ENCODE results near the gene CTRL. TPM values are rescaled to one million over a fixed set of nuclear protein-coding genes. Genes with fewer than 3 reads are reported as not detected.
"Not testable (repeated sequence)": the region's sequence is repeated elsewhere in the genome, so short reads cannot be mapped to it uniquely, and the experiment has no call there.

CTRL gene
- total and polyA plus RNA-seq, 4 donors: 0.09 to 5.0 (median 0.30) TPM

GRCh38 chr16:67975321-67976105, 43.9 kb upstream of the CTRL start:
- no peak for TF ChIP-seq RAD21 (IDR thresholded peaks at IDR 0.05)
- no peak for TF ChIP-seq GABPA (IDR thresholded peaks at IDR 0.05 in 1 of 2, conservative IDR thresholded peaks at IDR 0.05 in 1 of 2)

GRCh38 chr16:67972285-67972684, 40.6 kb upstream of the CTRL start:
- H3K27me3 ChIP-seq (ENCODE audit: control insufficient read depth in 4 of 4, insufficient read depth in 4 of 4, low read length in 3 of 4); H3K27ac ChIP-seq (ENCODE audit: low read depth in 1 of 2, low read length in 2 of 2); H3K4me3 ChIP-seq (ENCODE audit: low read depth in 1 of 3, low read length in 3 of 3); DNase-seq (ENCODE audit: low spot score); H3K36me3 ChIP-seq (ENCODE audit: control insufficient read depth in 4 of 4, insufficient read depth in 3 of 4, low read depth in 1 of 4, low read length in 3 of 4); H3K9me3 ChIP-seq (ENCODE audit: control insufficient read depth in 4 of 4, low read length in 3 of 4); H3K9ac ChIP-seq (ENCODE audit: low read depth in 1 of 2, low read length in 2 of 2): not testable (repeated sequence)
- H3K4me1 ChIP-seq (ENCODE audit: control insufficient read depth in 4 of 4, insufficient read depth in 4 of 4, low read length in 3 of 4): peaks cover 3 to 11% (median 8%) of the 10 kb centered on the region in 4 donors
- 95% methylated on average over 7 of the region's 7 CpGs for WGBS

More at GRCh38 chr16:67975321-67976105, 43.9 kb upstream of the CTRL start:
- Histone ChIP-seq H3K4me1 (ENCODE audit: control insufficient read depth in 4 of 4, insufficient read depth in 4 of 4, low read length in 3 of 4) (no peaks in the 10 kb centered on the region), H3K36me3 (ENCODE audit: control insufficient read depth in 4 of 4, insufficient read depth in 3 of 4, low read depth in 1 of 4, low read length in 3 of 4) (no peaks in the 10 kb centered on the region), H3K9me3 (ENCODE audit: control insufficient read depth in 4 of 4, low read length in 3 of 4) (no peaks in the 10 kb centered on the region), H3K27me3 (ENCODE audit: control insufficient read depth in 4 of 4, insufficient read depth in 4 of 4, low read length in 3 of 4) (no peaks in the 10 kb centered on the region), H3K4me3 (ENCODE audit: low read depth in 1 of 3, low read length in 3 of 3) (no peak overlapping the region), H3K9ac (ENCODE audit: low read depth in 1 of 2, low read length in 2 of 2) (no peak overlapping the region), H3K27ac (ENCODE audit: low read depth in 1 of 2, low read length in 2 of 2) (no peak overlapping the region)
- no peak for DNase-seq (ENCODE audit: low spot score)
- 73% methylated on average over 14 of the region's 14 CpGs for WGBS

GRCh38 chr16:67971111-67971510, 39.4 kb upstream of the CTRL start:
- 95% methylated on average over 9 of the region's 9 CpGs for WGBS
- DNase-seq (ENCODE audit: low spot score): no peak
- H3K27me3 ChIP-seq (ENCODE audit: control insufficient read depth in 4 of 4, insufficient read depth in 4 of 4, low read length in 3 of 4): no peaks in the 10 kb centered on the region
- H3K36me3 ChIP-seq (ENCODE audit: control insufficient read depth in 4 of 4, insufficient read depth in 3 of 4, low read depth in 1 of 4, low read length in 3 of 4): no peaks in the 10 kb centered on the region
- no peak overlapping the region for H3K4me3 ChIP-seq (ENCODE audit: low read depth in 1 of 3, low read length in 3 of 3)
- TF ChIP-seq ATF3 (IDR thresholded peaks at IDR 0.05): no peak
- TF ChIP-seq TAF1 (conservative IDR thresholded peaks at IDR 0.05): no peak
- TF ChIP-seq ZBTB33 (IDR thresholded peaks at IDR 0.05): no peak
- TF ChIP-seq GABPA (IDR thresholded peaks at IDR 0.05 in 1 of 2, conservative IDR thresholded peaks at IDR 0.05 in 1 of 2): no peak
- no peak for TF ChIP-seq MAX (IDR thresholded peaks at IDR 0.05)
- TF ChIP-seq JUND (IDR thresholded peaks at IDR 0.05): no peak
- TF ChIP-seq EGR1 (IDR thresholded peaks at IDR 0.05; ENCODE audit: low read depth in 2 of 2): no peak
- TF ChIP-seq CTCF (IDR thresholded peaks at IDR 0.05; ENCODE audit: low read depth, low read length, missing input control): no peak
- no peak for TF ChIP-seq SP1 (IDR thresholded peaks at IDR 0.05)
- TF ChIP-seq FOXA1 (IDR thresholded peaks at IDR 0.05): no peak
- TF ChIP-seq RAD21 (IDR thresholded peaks at IDR 0.05): no peak
- H3K4me1 ChIP-seq (ENCODE audit: control insufficient read depth in 4 of 4, insufficient read depth in 4 of 4, low read length in 3 of 4): peaks cover 3 to 21% (median 16%) of the 10 kb centered on the region in 4 donors
- H3K27ac ChIP-seq (ENCODE audit: low read depth in 1 of 2, low read length in 2 of 2): no peak overlapping the region
- H3K9ac ChIP-seq (ENCODE audit: low read depth in 1 of 2, low read length in 2 of 2): no peak overlapping the region
- H3K9me3 ChIP-seq (ENCODE audit: control insufficient read depth in 4 of 4, low read length in 3 of 4): no peaks in the 10 kb centered on the region
